ENCODE measurements around the gene CDIPT. TPM values are rescaled to one million over a fixed set of nuclear protein-coding genes. Genes with fewer than 3 reads are reported as not detected.
A peak's percentile ranks its signal among the peaks of the same experiment; 100 is the strongest.

Gene CDIPT
- total and polyA plus RNA-seq, 7 donors, result 24.7 to 54.3 (median 34.0) TPM

DNA sequence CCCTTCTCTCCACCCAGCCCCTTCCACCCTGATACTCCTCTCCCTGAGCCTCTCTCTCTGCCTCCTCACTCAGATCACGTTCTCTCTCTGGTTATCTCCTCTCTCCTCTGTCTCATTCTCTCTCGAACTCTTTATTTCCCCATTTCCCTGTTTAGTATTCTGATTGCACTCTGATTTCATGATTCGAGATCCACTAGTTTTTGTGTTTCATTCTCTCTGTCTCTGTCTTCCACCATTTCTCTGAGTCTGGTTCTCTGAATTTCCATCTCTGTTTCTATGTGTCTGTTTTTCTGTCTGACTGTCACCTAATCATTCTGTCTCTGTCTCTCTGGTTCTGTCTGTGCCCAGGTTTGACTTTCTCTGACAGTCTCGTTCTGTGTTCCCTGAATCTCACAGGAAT, 34.3 kb upstream of the CDIPT start:
- no peak for DNase-seq
- intact Hi-C loops (cut with DNase I), result no loop called here
- 21 to 58% (median 48%) methylated on average over 4 of the region's 4 CpGs for WGBS, 3 donors
- TF ChIP-seq, protein P1, sequence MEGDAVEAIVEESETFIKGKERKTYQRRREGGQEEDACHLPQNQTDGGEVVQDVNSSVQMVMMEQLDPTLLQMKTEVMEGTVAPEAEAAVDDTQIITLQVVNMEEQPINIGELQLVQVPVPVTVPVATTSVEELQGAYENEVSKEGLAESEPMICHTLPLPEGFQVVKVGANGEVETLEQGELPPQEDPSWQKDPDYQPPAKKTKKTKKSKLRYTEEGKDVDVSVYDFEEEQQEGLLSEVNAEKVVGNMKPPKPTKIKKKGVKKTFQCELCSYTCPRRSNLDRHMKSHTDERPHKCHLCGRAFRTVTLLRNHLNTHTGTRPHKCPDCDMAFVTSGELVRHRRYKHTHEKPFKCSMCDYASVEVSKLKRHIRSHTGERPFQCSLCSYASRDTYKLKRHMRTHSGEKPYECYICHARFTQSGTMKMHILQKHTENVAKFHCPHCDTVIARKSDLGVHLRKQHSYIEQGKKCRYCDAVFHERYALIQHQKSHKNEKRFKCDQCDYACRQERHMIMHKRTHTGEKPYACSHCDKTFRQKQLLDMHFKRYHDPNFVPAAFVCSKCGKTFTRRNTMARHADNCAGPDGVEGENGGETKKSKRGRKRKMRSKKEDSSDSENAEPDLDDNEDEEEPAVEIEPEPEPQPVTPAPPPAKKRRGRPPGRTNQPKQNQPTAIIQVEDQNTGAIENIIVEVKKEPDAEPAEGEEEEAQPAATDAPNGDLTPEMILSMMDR (IDR thresholded peaks at IDR 0.05), result no peak
- Histone ChIP-seq H3K4me3 (no peak overlapping the region), H3K4me1 (no peaks in the 10 kb centered on the region), H3K27me3 (ENCODE audit: insufficient read depth in 3 of 3, low read length in 2 of 3) (peaks cover 0 to 46% (median 12%) of the 10 kb centered on the region in 3 donors), H3K9me3 (no peaks in the 10 kb centered on the region), H3K27ac (no peak overlapping the region), H3K36me3 (ENCODE audit: insufficient read depth in 1 of 2, low read depth in 1 of 2) (no peaks in the 10 kb centered on the region)
- ATAC-seq, result no peak

DNA sequence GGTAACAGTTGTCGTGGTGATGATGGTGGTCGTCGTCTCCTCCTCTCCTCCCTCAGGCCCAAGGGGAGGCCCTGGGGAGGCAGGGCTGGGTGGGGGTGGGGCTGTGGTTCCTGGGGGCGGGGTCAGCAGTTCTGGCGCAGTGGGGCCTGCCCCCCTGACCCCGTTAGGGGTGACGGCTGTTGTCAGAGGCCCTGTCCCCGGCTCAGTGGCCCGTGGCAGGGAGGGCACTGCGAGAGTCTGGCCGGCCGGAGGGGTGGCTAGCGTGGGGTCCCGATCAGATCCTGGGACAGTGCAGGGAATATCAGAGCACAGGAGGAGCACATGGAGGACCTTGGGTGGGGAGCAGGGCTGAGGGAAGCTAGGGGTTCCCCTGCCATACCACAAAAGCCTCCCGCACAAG, 33.8 kb upstream of the CDIPT start:
- no peak overlapping the region for H3K4me3 ChIP-seq
- H3K36me3 ChIP-seq (ENCODE audit: insufficient read depth in 1 of 2, low read depth in 1 of 2), result no peaks in the 10 kb centered on the region
- intact Hi-C loops (cut with DNase I), result no loop called here
- no peaks in the 10 kb centered on the region for H3K9me3 ChIP-seq
- WGBS, 3 donors, result 21 to 37% (median 28%) methylated on average over 13 to 15 of the region's 15 CpGs
- H3K27me3 ChIP-seq (ENCODE audit: insufficient read depth in 3 of 3, low read length in 2 of 3), result peaks cover 0 to 46% (median 12%) of the 10 kb centered on the region in 3 donors
- H3K27ac ChIP-seq, result no peak overlapping the region
- H3K4me1 ChIP-seq, result no peaks in the 10 kb centered on the region
- DNase-seq (peak in 1 of 2 donors; percentile 24), ATAC-seq (no peak)
- TF ChIP-seq, protein P1 (IDR thresholded peaks at IDR 0.05), result no peak

DNA sequence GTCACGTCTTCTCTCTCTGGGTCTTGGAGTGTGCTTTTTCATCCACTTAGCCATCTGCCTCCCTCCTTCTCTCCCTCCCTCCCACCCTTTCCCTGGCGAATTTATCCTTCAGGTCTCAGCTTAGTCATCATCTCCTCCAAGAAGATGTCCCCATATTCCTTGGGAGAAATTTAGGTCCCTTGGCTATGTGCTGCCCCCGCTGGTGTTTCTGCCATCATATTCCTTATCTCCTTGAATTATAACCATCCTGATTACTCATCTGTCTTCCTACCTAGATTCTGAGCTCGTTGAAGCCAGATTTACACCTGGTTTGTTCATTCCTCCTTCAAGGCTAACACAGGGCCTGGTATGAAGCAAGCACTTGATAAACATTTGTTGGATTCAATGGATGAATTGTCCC, 31.3 kb upstream of the CDIPT start:
- WGBS, 3 donors, result 66 to 79% (median 72%) methylated on average over 4 of the region's 4 CpGs

DNA sequence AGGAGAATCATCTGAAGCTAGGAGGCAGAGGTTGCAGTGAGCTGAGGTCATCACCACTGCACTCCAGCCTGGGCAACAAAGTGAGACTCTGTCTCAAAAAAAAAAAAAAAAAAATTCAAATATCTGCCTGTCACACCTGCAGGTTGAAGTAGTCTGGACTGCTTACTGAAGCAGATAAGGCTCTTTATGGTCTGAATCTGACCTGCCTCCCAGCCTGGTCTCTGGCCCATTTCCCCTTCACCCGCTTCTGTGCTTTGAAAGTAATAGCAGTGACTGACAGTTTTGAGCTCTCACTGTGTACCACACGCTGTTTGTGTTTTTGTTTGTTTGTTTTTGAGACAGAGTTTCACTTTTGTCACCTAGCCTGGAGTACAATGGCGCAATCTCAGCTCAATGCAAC, 30.5 kb upstream of the CDIPT start:
- Histone ChIP-seq H3K4me3 (no peak overlapping the region), H3K4me1 (no peaks in the 10 kb centered on the region), H3K9me3 (no peaks in the 10 kb centered on the region), H3K27ac (no peak overlapping the region), H3K36me3 (ENCODE audit: insufficient read depth in 1 of 2, low read depth in 1 of 2) (no peaks in the 10 kb centered on the region), H3K27me3 (ENCODE audit: insufficient read depth in 3 of 3, low read length in 2 of 3) (peaks cover 0 to 17% (median 2%) of the 10 kb centered on the region in 3 donors)
- intact Hi-C loops (cut with DNase I), result no loop called here
- 83 to 89% (median 88%) methylated on average over 3 of the region's 3 CpGs for WGBS, 3 donors
- no peak for DNase-seq
- no peak for ATAC-seq
- TF ChIP-seq, protein P1 (IDR thresholded peaks at IDR 0.05), result no peak

More for the DNA sequence above, 31.3 kb upstream of the CDIPT start:
- Histone ChIP-seq H3K9me3 (no peaks in the 10 kb centered on the region), H3K4me3 (no peak overlapping the region), H3K27me3 (ENCODE audit: insufficient read depth in 3 of 3, low read length in 2 of 3) (peaks cover 0 to 23% (median 2%) of the 10 kb centered on the region in 3 donors), H3K4me1 (no peaks in the 10 kb centered on the region), H3K36me3 (ENCODE audit: insufficient read depth in 1 of 2, low read depth in 1 of 2) (no peaks in the 10 kb centered on the region), H3K27ac (no peak overlapping the region)
- ATAC-seq (no peak), DNase-seq (no peak)
- intact Hi-C loops (cut with DNase I), result no loop called here
- TF ChIP-seq, protein P1 (IDR thresholded peaks at IDR 0.05), result no peak

DNA sequence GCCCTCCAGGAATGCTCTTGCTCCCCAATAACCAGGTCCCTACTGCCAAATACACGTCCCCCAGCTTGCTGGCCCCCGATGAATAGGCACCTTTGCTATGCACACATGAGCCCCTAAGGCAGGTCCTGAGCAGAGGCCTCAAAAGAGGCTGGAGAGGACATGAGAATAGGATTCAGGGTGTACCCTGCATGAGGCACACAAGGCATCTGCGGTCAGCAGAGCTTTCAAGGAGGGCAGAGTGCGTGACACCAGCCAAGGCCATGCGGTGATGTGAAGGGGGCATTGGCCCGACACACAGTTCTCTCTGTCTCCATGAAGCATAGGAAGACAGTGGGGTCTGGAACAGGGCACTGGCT, 29.4 kb upstream of the CDIPT start:
- DNase-seq (no peak), ATAC-seq (no peak)
- intact Hi-C loops (cut with DNase I), result no loop called here
- peaks cover 0 to 6% (median 0%) of the 10 kb centered on the region in 3 donors for H3K27me3 ChIP-seq (ENCODE audit: insufficient read depth in 3 of 3, low read length in 2 of 3)
- H3K27ac ChIP-seq, result no peak overlapping the region
- no peak overlapping the region for H3K4me3 ChIP-seq
- TF ChIP-seq, protein P1 (IDR thresholded peaks at IDR 0.05), result no peak
- WGBS, 3 donors, result 84% methylated on average over 6 of the region's 6 CpGs
- H3K9me3 ChIP-seq, result no peaks in the 10 kb centered on the region
- H3K4me1 ChIP-seq, result no peaks in the 10 kb centered on the region
- no peaks in the 10 kb centered on the region for H3K36me3 ChIP-seq (ENCODE audit: insufficient read depth in 1 of 2, low read depth in 1 of 2)

Data from psoas muscle (tissue), 8 donors.